Right lobe of liver (tissue), 6 donors: Measurements from ENCODE around the gene SLC25A5. TPM values are rescaled to one million over a fixed set of nuclear protein-coding genes. Genes with fewer than 3 reads are reported as not detected.
A peak's percentile ranks its signal among the peaks of the same experiment; 100 is the strongest.
"Not testable (repeated sequence)": the region's sequence is repeated elsewhere in the genome, so short reads cannot be mapped to it uniquely, and the experiment has no call there.

Experiments
- ATAC-seq, 4 donors: fragments of 200-7000 bp; cut with Tn5 transposase; one replicate each; pipeline ENCODE4 v1.9.1; 2020; ENCODE audit warnings: mild to moderate bottlenecking in 4 of 4, moderate library complexity in 4 of 4
- DNase-seq, 3 donors: peaks; one replicate each; pipeline ENCODE4 v3.0.0-alpha.2; 2020
- H3K27ac ChIP-seq, 3 donors: fragments of 200-600 bp; one replicate each; pipeline ENCODE4 v1.8.0; 2022
- H3K27me3 ChIP-seq, 2 donors: fragments of 200-600 bp; one replicate each; pipeline ENCODE4 v1.8.0; 2022
- H3K36me3 ChIP-seq, 4 donors: fragments of 200-600 bp; sonication (generic) in 1 of 4; one replicate each; pipeline versions ENCODE4 v1.5.1 to v1.8.0; 2017 to 2022; ENCODE audit warnings: control low read depth in 1 of 4
- H3K4me1 ChIP-seq, 4 donors: fragments of 200-600 bp; sonication (generic) in 1 of 4; one replicate each; pipeline versions ENCODE4 v1.5.1 to v1.8.0; 2017 to 2022; ENCODE audit warnings: control low read depth in 1 of 4
- H3K4me3 ChIP-seq, 3 donors: fragments of 200-600 bp; one replicate each; pipeline ENCODE4 v1.8.0; 2022
- H3K9me3 ChIP-seq, 4 donors: fragments of 200-600 bp; sonication (generic) in 1 of 4; one replicate each; pipeline versions ENCODE4 v1.5.1 to v1.8.0; 2017 to 2022; ENCODE audit warnings: control low read depth in 1 of 4
- CTCF ChIP-seq, 4 donors: fragments of 200-600 bp in 3 of 4; fragments of 450-650 bp in 1 of 4; IDR thresholded peaks; one replicate each; pipeline versions ENCODE4 v1.5.1 to v1.8.0; 2016 to 2022; ENCODE audit warnings: antibody characterized with exemption in 4 of 4, mild to moderate bottlenecking in 2 of 4
- POLR2A ChIP-seq: fragments of 450-650 bp; IDR thresholded peaks from one replicate; pipeline ENCODE4 v1.6.1; 2017; ENCODE audit warnings: antibody characterized with exemption, mild to moderate bottlenecking
- WGBS: methylation state at CpG from one replicate; pipeline ENCODE4 v1.1.6; 2018; ENCODE audit warnings: low coverage, low lambda C conversion rate; ENCODE audit not compliant: insufficient coverage; ENCODE audit errors: missing lambda C conversion rate; 5-methylcytosine and 5-hydroxymethylcytosine counted together
- intact Hi-C, 2 donors: fragments of 100-400 bp; cut with DNase I; formaldehyde crosslinking; loops; one replicate each; pipeline versions ENCODE4 v1.11.2 to v1.14.1; 2022
- total RNA-seq, 6 experiments: library from RNA; depleted of rRNA in 2 of 6; stranded (reverse); fragments of >200 nt in 2 of 6; fragmentation: NEBNext Ultra II Directional in 3 of 6; extraction: Animal tissue kit (Norgen Biotek cat#: 25700) in 3 of 6; gene quantifications; one replicate each; pipeline versions ENCODE4 v1.1.0 to v1.2.4, GENCODE V29; 2016 to 2023
- donor health status: DM: no; HTN: yes; CAD: no.
- donor health status: DM: no; HTN: no; CAD: no.
- donor health status: DM: no; HTN: no; CAD: no.
- donor health status: DM: no; HTN: yes; CAD: no.
- donor health status: DM: no; HTN: yes; CAD: no.

Gene SLC25A5
- total RNA-seq, 6 experiments from 2014 or later: 168 to 296 (median 223) TPM

GRCh38 chrX:119482041-119482440 lies 13.8 kb downstream of the SLC25A5 start:
- 58% methylated on average over 7 of the region's 10 CpGs for WGBS
- H3K27ac ChIP-seq: peak overlapping the region in 1 of 3 donors; percentile 52
- ATAC-seq: no peak
- H3K27me3 ChIP-seq: no peaks in the 10 kb centered on the region
- intact Hi-C loops: no loop called here
- H3K4me3 ChIP-seq: peak overlapping the region in 1 of 3 donors; percentile 48
- no peaks in the 10 kb centered on the region for H3K36me3 ChIP-seq
- no peak for DNase-seq
- TF ChIP-seq CTCF (IDR thresholded peaks at IDR 0.05) (no peak), POLR2A (no peak)
- H3K4me1 ChIP-seq: peaks cover 0 to 25% (median 4%) of the 10 kb centered on the region in 4 donors
- no peaks in the 10 kb centered on the region for H3K9me3 ChIP-seq

- TF ChIP-seq CTCF (IDR thresholded peaks at IDR 0.05) (peak; percentile 55 to 79 (median 70)), POLR2A (peak; percentile 22)
- no peaks in the 10 kb centered on the region for H3K36me3 ChIP-seq
- 32% methylated on average over 6 of the region's 48 CpGs for WGBS
- DNase-seq (peak; percentile 71 to 83 (median 73)), ATAC-seq (peak; percentile 76 to 85 (median 84))
- H3K27ac ChIP-seq: peak overlapping the region in 2 of 3 donors; percentile 46 to 52
- intact Hi-C loops: no loop called here
- H3K9me3 ChIP-seq: no peaks in the 10 kb centered on the region
- H3K4me3 ChIP-seq: peak overlapping the region; percentile 19 to 48 (median 36)
- no peaks in the 10 kb centered on the region for H3K27me3 ChIP-seq
- H3K4me1 ChIP-seq: peaks cover 0 to 17% (median 2%) of the 10 kb centered on the region in 4 donors
These were observed 14.5 kb downstream of the SLC25A5 start for GRCh38 chrX:119482481-119483480.

GRCh38 chrX:119486745-119487144 lies 18.5 kb downstream of the SLC25A5 start:
- no peak overlapping the region for H3K4me3 ChIP-seq
- WGBS: 40% methylated on average over 2 of the region's 11 CpGs
- H3K4me1 ChIP-seq: peaks cover 0 to 7% (median 0%) of the 10 kb centered on the region in 4 donors
- ATAC-seq (no peak), DNase-seq (no peak)
- H3K9me3 ChIP-seq: no peaks in the 10 kb centered on the region
- intact Hi-C loops: no loop called here
- H3K27ac ChIP-seq: no peak overlapping the region
- H3K27me3 ChIP-seq: no peaks in the 10 kb centered on the region
- H3K36me3 ChIP-seq: no peaks in the 10 kb centered on the region
- no peak for TF ChIP-seq CTCF (IDR thresholded peaks at IDR 0.05)
- TF ChIP-seq POLR2A: no peak

- H3K4me3 ChIP-seq, ATAC-seq, H3K27ac ChIP-seq, intact Hi-C loops, H3K9me3 ChIP-seq, H3K27me3 ChIP-seq, H3K36me3 ChIP-seq, H3K4me1 ChIP-seq, DNase-seq: not testable (repeated sequence)
- WGBS: no CpG with 5 or more reads among the region's 24 CpGs
These were observed 19.5 kb downstream of the SLC25A5 start for GRCh38 chrX:119487766-119488165.

- WGBS: 17% methylated on average over 8 of the region's 8 CpGs
- DNase-seq: peak in 2 of 3 donors; percentile 51 to 62
- Histone ChIP-seq H3K27ac (no peak overlapping the region), H3K36me3 (no peaks in the 10 kb centered on the region), H3K9me3 (no peaks in the 10 kb centered on the region), H3K27me3 (no peaks in the 10 kb centered on the region), H3K4me1 (no peaks in the 10 kb centered on the region), H3K4me3 (no peak overlapping the region)
- intact Hi-C loops: no loop called here
- ATAC-seq: peak; percentile 83 to 88 (median 85)
- TF ChIP-seq CTCF (IDR thresholded peaks at IDR 0.05) (peak; percentile 58 to 69 (median 63)), POLR2A (no peak)
These were observed 20.5 kb downstream of the SLC25A5 start for GRCh38 chrX:119488749-119489148.
